ENCODE data around the gene MTRFR.
"Not testable (repeated sequence)": the region's sequence is repeated elsewhere in the genome, so short reads cannot be mapped to it uniquely, and the experiment has no call there.

Gene MTRFR

GRCh38 chr12:123232472-123232806 lies 797 bp upstream of the MTRFR start:
- Histone ChIP-seq H3K9ac (ENCODE audit: low read length) (peak overlapping the region; percentile 89), H3K9me3 (ENCODE audit: control insufficient read depth, low read length) (no peaks in the 10 kb centered on the region), H3K4me3 (ENCODE audit: low read length) (peak overlapping the region; percentile 98), H3K4me1 (ENCODE audit: control insufficient read depth, insufficient read depth, low read length) (peaks cover 20% of the 10 kb centered on the region), H3K27me3 (replicated peaks; ENCODE audit: control insufficient read depth, insufficient read depth, low read length) (no peaks in the 10 kb centered on the region), H3K36me3 (ENCODE audit: control insufficient read depth, insufficient read depth, low read length, severe bottlenecking) (no peaks in the 10 kb centered on the region)
- no peak for DNase-seq (ENCODE audit: low read depth)

DNA sequence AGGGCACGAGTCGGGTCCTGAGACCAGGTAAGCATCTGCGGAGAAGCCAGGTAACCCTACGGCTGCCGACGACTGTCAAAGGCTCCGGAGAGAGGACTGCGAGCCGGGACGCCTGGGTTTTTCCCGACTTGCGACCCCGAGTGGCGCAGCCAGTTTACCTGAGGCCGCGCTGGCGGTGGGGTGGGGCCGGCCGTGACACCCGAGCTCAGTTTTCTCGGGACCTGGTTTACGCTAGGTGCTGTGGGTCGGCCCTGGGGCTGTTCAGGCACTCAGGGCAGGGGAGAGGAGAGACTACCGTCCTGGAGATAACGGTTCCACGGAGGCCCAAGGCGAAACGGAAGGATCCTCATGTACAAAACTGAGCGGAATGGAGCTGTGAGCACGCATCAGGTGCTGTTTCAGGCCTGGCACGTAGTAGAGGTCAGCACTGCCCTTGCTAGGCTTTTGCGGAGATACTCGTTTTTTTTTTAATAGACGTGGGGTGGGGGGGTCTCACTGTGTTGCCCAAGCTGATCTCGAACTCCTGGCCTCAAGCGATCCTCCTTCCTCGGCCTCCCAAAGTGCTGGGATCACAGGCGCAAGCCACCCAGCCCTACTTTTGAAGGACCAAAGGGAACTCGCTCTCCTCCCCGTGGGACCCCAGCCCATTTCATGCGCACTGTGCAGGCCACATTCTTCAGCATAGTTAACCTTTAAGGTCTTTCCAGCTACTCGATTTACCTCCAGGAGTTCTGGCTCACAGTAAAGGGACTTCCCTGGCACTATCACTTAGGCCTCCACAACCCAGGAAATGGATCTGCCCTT lies 471 bp downstream of the MTRFR start:
- H3K9ac ChIP-seq (ENCODE audit: low read length): peak overlapping the region; percentile 97
- H3K36me3 ChIP-seq (ENCODE audit: control insufficient read depth, insufficient read depth, low read length, severe bottlenecking): no peaks in the 10 kb centered on the region
- peak; percentile 13 for DNase-seq (ENCODE audit: low read depth)
- no peaks in the 10 kb centered on the region for H3K27me3 ChIP-seq (replicated peaks; ENCODE audit: control insufficient read depth, insufficient read depth, low read length)
- H3K4me1 ChIP-seq (ENCODE audit: control insufficient read depth, insufficient read depth, low read length): peaks cover 20% of the 10 kb centered on the region
- no peaks in the 10 kb centered on the region for H3K9me3 ChIP-seq (ENCODE audit: control insufficient read depth, low read length)
- H3K4me3 ChIP-seq (ENCODE audit: low read length): peak overlapping the region; percentile 98

DNA sequence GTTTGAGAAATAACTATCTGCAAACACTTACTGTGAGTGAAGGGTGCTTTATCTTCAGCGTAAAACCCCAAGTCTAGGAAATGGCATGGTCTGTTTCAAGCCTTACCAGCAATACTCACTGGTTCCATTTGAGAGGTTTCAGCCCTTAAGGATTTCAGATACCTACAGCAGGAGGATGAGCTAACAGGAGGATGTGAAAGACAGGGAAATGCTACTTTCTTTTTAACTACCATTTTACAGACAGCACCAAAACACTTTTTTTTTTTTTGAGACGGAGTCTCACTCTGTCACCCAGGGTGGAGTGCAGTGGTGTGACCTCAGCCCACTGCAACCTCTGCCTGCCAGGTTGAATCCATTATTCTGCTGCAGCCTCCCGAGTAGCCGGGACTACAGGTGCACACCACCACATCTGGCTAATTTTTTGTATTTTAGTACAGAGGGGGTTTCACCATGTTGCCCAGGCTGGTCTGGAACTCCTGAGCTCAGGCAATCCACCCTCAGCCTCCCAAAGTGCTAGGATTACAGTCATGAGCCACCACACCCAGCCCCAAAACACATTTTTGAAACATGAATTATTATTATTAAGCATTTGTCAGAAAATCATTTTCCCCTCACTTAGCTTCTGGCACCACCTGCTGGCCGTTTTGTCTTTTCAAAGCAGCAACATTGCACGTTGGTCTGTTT lies 4.6 kb downstream of the MTRFR start:
- Histone ChIP-seq H3K36me3 (ENCODE audit: control insufficient read depth, insufficient read depth, low read length, severe bottlenecking) (no peaks in the 10 kb centered on the region), H3K27me3 (replicated peaks; ENCODE audit: control insufficient read depth, insufficient read depth, low read length) (no peaks in the 10 kb centered on the region), H3K4me1 (ENCODE audit: control insufficient read depth, insufficient read depth, low read length) (peaks cover 20% of the 10 kb centered on the region), H3K4me3 (ENCODE audit: low read length) (no peak overlapping the region), H3K9ac (ENCODE audit: low read length) (no peak overlapping the region), H3K9me3 (ENCODE audit: control insufficient read depth, low read length) (no peaks in the 10 kb centered on the region)
- peak; percentile 92 for DNase-seq (ENCODE audit: low read depth)

DNA sequence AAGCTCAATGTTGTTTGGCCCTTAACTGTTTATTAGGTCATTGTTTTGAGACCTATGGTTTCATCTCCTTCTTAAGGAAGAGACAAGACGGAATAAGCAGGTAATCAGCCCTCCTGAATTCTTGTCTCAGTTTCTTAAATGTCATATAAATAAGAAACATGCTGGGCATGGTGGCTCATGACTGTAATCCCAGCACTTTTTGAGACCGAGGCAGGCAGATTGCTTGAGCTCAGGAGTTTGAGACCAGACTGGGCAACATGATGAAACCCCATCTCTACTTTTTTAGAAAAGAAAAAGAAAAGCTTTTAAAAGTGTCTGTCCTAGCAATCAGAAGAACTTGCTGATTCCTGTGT lies 5.1 kb downstream of the MTRFR start:
- no peak for DNase-seq (ENCODE audit: low read depth)
- Histone ChIP-seq H3K4me3 (ENCODE audit: low read length) (no peak overlapping the region), H3K4me1 (ENCODE audit: control insufficient read depth, insufficient read depth, low read length) (peaks cover 20% of the 10 kb centered on the region), H3K36me3 (ENCODE audit: control insufficient read depth, insufficient read depth, low read length, severe bottlenecking) (no peaks in the 10 kb centered on the region), H3K27me3 (replicated peaks; ENCODE audit: control insufficient read depth, insufficient read depth, low read length) (no peaks in the 10 kb centered on the region), H3K9me3 (ENCODE audit: control insufficient read depth, low read length) (no peaks in the 10 kb centered on the region), H3K9ac (ENCODE audit: low read length) (no peak overlapping the region)

DNA sequence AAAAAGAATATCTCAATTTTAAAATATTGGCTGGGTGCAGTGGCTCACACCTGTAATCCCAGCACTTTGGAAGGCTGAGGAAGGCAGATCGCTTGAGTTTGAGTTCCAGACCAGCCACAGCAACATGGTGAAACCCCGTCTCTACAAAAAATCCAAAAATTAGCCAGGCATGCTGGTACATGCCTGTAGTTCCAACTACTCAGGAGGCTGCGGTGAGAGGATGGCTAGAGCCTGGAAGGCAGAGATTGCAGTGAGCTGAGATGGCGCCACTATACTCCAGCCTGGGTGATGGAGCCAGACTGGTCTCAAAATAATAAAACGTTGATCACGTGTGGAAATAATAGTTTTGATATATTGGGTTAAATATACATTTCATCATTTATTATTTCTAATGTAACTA lies 5.7 kb downstream of the MTRFR start:
- H3K36me3 ChIP-seq (ENCODE audit: control insufficient read depth, insufficient read depth, low read length, severe bottlenecking): no peaks in the 10 kb centered on the region
- no peaks in the 10 kb centered on the region for H3K9me3 ChIP-seq (ENCODE audit: control insufficient read depth, low read length)
- H3K4me3 ChIP-seq (ENCODE audit: low read length): no peak overlapping the region
- DNase-seq (ENCODE audit: low read depth): no peak
- peaks cover 17% of the 10 kb centered on the region for H3K4me1 ChIP-seq (ENCODE audit: control insufficient read depth, insufficient read depth, low read length)
- H3K9ac ChIP-seq (ENCODE audit: low read length): no peak overlapping the region
- no peaks in the 10 kb centered on the region for H3K27me3 ChIP-seq (replicated peaks; ENCODE audit: control insufficient read depth, insufficient read depth, low read length)

- Histone ChIP-seq H3K9ac (ENCODE audit: low read length) (no peak overlapping the region), H3K4me1 (ENCODE audit: control insufficient read depth, insufficient read depth, low read length) (peaks cover 6% of the 10 kb centered on the region), H3K27me3 (replicated peaks; ENCODE audit: control insufficient read depth, insufficient read depth, low read length) (no peaks in the 10 kb centered on the region), H3K9me3 (ENCODE audit: control insufficient read depth, low read length) (no peaks in the 10 kb centered on the region), H3K4me3 (ENCODE audit: low read length) (no peak overlapping the region), H3K36me3 (ENCODE audit: control insufficient read depth, insufficient read depth, low read length, severe bottlenecking) (no peaks in the 10 kb centered on the region)
- peak; percentile 8 for DNase-seq (ENCODE audit: low read depth)
Observed at GRCh38 chr12:123242116-123242904, 9.1 kb downstream of the MTRFR start.

DNA sequence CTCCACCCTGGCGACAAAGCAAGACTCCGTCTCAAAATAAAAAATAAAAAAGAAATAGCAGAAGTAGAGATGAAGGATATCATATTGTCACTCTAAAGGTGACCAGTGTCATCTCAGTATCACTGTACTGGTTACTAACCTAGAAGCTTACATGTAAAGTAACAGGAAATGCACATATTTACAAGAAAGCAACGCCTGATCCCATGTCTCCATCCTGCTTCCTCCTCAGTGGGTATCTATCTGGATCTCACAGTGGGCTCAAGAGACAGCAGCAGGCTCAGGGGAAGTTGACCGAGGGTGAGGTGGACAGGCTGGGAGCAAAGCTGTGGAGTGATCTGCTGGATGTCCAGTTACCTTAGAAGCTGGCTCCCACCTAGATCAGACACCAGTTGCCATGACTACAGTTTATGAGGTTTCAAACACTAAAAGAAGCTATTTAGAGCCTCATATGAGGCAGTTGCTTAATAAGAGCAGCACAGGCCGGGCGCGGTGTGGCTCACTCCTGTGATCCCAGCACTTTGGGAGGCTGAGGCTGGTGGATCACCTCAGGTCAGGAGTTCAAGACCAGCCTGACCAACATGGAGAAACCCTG lies 10.5 kb downstream of the MTRFR start:
- Histone ChIP-seq H3K9ac (ENCODE audit: low read length) (no peak overlapping the region), H3K4me3 (ENCODE audit: low read length) (no peak overlapping the region), H3K9me3 (ENCODE audit: control insufficient read depth, low read length) (no peaks in the 10 kb centered on the region), H3K4me1 (ENCODE audit: control insufficient read depth, insufficient read depth, low read length) (peaks cover 6% of the 10 kb centered on the region), H3K27me3 (replicated peaks; ENCODE audit: control insufficient read depth, insufficient read depth, low read length) (no peaks in the 10 kb centered on the region), H3K36me3 (ENCODE audit: control insufficient read depth, insufficient read depth, low read length, severe bottlenecking) (peaks cover 4% of the 10 kb centered on the region)
- no peak for DNase-seq (ENCODE audit: low read depth)

- Histone ChIP-seq H3K27me3 (replicated peaks; ENCODE audit: control insufficient read depth, insufficient read depth, low read length) (no peaks in the 10 kb centered on the region), H3K36me3 (ENCODE audit: control insufficient read depth, insufficient read depth, low read length, severe bottlenecking) (peaks cover 5% of the 10 kb centered on the region), H3K9ac (ENCODE audit: low read length) (no peak overlapping the region), H3K4me1 (ENCODE audit: control insufficient read depth, insufficient read depth, low read length) (peaks cover 6% of the 10 kb centered on the region), H3K4me3 (ENCODE audit: low read length) (no peak overlapping the region), H3K9me3 (ENCODE audit: control insufficient read depth, low read length) (no peaks in the 10 kb centered on the region)
- no peak for DNase-seq (ENCODE audit: low read depth)
Observed at GRCh38 chr12:123245678-123246077, 12.4 kb downstream of the MTRFR start.

DNA sequence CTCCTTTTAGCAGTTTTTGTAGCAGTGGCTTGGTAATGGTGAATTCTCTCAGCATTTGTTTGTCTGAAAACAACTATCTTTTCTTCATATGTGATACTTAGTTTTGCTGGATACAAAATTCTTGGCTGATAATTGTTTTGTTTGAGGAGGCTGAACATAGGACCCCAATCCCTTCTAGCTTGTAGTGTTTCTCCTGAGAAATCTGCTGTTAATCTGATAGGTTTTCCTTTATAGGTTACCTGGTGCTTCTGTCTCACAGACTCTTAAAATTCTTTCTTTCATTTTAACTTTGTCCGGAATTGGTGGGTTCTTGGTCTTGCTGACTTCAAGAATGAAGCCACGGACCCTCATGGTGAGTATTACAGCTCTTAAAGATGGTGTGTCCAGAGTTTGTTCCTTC lies 14.9 kb downstream of the MTRFR start:
- not testable (repeated sequence) for H3K9me3 ChIP-seq (ENCODE audit: control insufficient read depth, low read length); H3K4me1 ChIP-seq (ENCODE audit: control insufficient read depth, insufficient read depth, low read length); H3K9ac ChIP-seq (ENCODE audit: low read length); H3K27me3 ChIP-seq (replicated peaks; ENCODE audit: control insufficient read depth, insufficient read depth, low read length); DNase-seq (ENCODE audit: low read depth); H3K4me3 ChIP-seq (ENCODE audit: low read length)
- H3K36me3 ChIP-seq (ENCODE audit: control insufficient read depth, insufficient read depth, low read length, severe bottlenecking): peaks cover 14% of the 10 kb centered on the region

DNA sequence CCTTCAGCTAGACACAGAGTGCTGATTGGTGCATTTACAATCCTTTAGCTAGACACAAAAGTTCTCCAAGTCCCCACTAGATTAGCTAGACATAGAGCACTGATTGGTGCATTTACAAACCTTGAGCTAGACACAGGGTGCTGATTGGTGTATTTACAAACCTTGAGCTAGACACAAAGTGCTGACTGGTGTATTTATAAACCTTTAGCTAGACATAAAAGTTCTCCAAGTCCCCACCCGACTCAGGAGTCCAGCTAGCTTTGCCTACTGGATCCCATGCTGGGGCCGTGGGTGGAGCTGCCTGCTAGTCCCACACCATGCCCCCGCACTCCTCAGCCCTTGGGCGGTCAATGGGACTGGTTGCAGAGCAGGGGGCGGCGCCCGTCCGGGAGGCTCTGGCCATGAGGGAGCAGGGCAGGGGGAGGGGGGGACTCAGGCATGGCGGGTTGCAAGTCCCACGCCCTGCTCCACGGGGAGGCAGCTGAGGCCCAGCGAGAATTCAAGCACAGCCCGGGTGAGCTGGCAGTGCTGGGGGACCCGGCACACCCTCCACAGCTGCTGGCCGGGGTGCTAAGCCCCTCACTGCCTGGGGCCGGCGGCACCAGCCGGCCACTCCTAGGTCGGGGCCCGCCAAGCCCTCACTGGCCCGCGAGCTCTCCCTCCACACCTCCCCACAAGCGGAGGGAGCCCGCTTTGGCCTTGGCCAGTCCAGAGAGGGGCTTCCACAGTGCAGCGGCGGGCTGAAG lies 15.9 kb downstream of the MTRFR start:
- not testable (repeated sequence) for H3K4me1 ChIP-seq (ENCODE audit: control insufficient read depth, insufficient read depth, low read length); H3K27me3 ChIP-seq (replicated peaks; ENCODE audit: control insufficient read depth, insufficient read depth, low read length)

More for the DNA sequence above, 15.9 kb downstream of the MTRFR start:
- not testable (repeated sequence) for DNase-seq (ENCODE audit: low read depth); H3K4me3 ChIP-seq (ENCODE audit: low read length); H3K9me3 ChIP-seq (ENCODE audit: control insufficient read depth, low read length); H3K9ac ChIP-seq (ENCODE audit: low read length)
- peaks cover 20% of the 10 kb centered on the region for H3K36me3 ChIP-seq (ENCODE audit: control insufficient read depth, insufficient read depth, low read length, severe bottlenecking)
